GM19025 (cell line): Measurements from ENCODE around the gene EXD3.

Source experiments
- ATAC-seq: cut with Tn5 transposase; IDR thresholded peaks from one replicate; pipeline ENCODE4 v1.9.1; 2021; ENCODE audit warnings: mild to moderate bottlenecking, low read depth, moderate library complexity; ENCODE audit not compliant: unreplicated experiment

EXD3 gene

DNA sequence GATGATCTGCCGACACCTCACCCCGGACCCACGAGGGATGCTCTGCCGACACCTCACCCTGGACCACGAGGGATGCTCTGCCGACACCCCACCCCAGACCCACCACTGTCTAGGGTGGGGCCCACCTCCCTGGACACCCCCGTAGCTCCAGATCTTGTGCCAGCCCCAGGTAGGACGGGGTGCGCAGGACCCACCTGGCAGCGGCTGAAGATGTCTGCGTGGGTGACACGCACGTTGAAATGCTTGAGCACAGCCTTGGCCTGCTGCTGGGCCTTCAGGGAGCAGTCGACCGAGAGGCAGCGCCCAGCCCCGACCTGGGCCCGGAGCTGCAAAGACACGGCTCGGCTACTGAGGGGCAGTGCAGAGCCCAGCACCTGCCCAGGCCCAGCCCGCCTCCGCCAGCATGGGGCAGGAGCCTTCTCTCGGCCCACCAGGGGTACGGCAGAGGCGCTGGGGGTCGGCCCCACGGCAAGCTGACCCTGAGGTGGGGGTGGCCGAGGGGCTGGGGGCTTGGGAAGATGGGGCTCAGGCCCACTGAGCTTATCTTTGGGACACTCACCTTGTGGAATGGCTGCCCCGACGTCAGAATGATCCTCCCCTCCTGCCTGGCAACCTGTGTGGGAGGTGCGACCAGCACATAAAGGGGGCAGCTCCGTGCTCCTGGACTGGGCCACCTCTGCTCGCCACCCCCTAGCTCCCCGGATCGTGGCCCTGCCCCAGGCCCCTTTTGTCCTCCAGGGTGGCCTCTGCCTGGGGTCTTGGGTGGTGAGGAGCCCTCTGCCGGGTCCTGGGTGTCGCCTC lies 99.2 kb downstream of the EXD3 start:
- ATAC-seq, result no peak

- no peak for ATAC-seq
These were observed 101.1 kb downstream of the EXD3 start for GRCh38 chr9:137321726-137322361.

DNA sequence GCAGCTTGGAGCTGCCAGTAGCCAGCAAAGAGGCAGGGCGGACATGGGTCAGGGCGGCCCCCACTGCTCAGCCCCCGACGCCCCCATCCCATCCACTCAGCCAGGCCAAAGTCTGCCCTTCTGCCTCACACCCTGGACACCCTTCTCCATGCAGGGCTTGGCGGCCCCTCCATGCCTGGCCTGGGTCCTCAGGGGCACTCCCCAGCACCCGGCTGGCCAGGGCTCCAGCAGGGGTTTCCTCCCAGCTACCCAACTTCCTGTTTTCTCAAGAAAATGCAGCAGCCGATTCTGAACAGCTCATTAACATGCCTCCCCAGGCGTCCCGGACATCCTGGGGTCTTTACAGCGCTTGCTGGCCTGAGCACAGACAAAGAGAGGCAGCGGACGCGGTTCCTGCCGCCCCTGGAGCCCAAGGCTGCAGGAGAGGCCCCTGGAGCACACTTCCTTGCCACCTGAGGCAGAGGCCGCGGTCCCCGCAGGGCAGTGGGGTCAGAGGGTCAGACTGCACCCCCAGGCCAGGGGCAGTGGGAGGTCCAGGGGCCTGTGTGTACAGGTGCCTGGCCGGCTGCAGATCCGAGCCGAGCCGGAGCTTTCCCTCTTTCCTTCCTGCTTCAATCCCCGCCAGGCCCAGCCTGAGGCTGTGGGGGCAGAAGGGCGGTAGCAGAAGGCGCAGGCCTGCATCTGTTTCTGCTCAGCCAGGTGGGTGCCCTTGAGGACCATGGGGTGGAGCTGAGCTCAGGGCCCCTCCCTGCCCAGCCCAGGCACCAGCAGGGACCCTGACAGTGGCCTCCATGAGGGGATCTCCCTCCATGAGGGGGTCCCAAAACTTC lies 102.2 kb downstream of the EXD3 start:
- ATAC-seq, result no peak

GRCh38 chr9:137319739-137320551 lies 103.0 kb downstream of the EXD3 start:
- no peak for ATAC-seq

- ATAC-seq, result no peak
These were observed 103.8 kb downstream of the EXD3 start for GRCh38 chr9:137319011-137319738.

GRCh38 chr9:137318602-137319001 lies 104.4 kb downstream of the EXD3 start:
- no peak for ATAC-seq

- no peak for ATAC-seq
These were observed 105.0 kb downstream of the EXD3 start for GRCh38 chr9:137317718-137318511.

DNA sequence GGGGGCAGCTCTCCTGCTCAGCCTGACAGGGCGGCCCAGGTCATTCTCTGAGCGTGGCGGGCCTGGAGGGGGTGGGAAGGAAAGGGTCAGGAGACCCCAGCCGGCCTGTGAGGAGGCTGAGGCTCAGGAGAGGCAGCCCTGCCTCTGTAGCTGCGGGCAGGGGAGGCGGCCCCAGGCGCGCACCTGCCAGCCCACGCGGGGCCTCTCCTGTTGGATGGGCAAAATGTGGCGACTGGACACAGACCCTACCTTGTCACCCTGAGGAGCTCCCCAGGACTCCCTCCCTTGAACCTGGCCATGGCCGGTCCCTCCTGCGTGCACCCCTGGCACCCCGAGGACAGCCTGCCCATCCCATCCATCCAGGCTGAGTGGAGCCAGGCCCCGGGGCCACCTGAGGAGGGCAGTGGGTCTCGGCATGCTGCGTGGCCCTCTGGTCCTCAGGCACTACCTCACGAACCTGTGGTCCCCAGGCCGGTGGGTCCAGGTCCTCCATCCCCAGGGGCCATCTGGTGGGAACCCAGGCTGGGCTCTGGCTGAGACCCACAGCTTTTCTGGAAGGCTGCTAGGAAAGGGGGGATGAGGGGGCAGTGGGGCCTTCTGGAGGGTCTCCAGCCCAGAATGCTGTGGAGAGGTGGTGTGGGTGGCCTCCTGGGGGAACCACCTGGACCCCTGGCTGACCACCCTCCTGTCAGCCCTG lies 105.8 kb downstream of the EXD3 start:
- no peak for ATAC-seq

GRCh38 chr9:137316012-137316981 lies 106.7 kb downstream of the EXD3 start:
- no peak for ATAC-seq

- no peak for ATAC-seq
These were observed 107.4 kb downstream of the EXD3 start for GRCh38 chr9:137315581-137316011.

DNA sequence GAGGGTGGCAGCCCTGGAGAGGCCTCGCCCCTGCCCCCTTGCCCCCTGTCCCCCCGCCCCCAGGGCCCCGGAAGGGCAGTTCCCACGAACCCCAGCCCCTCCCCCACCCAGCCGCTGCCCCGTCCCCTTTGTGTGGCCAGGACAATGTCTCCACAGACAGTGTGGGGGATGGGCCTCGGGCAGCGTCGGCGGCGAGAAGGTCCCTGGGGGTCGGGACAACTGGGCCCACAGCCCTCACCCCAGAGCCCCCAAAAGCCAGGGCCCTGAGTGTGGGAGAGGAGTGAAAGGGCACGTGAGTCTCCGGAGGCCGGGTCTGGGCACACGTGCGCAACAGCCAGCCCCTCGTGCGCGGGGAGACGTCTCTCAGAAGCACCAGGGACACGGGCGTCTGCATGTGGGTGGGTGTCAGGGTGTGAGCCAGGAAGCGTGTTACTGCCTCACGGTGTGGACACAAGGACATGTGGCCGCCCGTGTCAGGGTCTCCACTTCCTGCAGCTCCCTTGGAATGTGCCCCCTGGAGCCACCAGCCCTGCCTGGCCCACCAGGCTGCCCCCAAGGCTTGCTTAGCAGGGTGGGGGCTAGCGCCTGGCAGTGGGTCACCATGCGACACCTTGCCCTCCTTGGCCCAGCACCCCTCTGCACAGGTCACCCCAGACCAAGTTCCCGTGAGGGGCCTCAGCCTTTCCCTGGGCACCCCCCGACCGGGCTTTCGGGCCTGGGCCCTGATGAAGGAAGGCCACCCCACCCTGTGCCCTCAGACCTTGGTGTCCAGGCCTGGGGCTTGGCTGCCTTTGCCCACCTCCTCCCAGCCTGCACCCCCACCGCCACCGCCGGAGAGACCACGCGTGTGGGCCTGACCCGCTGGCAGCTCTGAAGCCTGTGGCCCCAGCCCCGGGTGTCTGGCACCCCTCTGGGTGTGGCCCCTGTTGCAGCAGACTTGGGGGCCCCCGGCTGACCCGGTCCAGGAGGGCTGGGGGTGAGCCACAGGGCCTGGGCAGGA lies 108.1 kb downstream of the EXD3 start:
- ATAC-seq, result no peak

DNA sequence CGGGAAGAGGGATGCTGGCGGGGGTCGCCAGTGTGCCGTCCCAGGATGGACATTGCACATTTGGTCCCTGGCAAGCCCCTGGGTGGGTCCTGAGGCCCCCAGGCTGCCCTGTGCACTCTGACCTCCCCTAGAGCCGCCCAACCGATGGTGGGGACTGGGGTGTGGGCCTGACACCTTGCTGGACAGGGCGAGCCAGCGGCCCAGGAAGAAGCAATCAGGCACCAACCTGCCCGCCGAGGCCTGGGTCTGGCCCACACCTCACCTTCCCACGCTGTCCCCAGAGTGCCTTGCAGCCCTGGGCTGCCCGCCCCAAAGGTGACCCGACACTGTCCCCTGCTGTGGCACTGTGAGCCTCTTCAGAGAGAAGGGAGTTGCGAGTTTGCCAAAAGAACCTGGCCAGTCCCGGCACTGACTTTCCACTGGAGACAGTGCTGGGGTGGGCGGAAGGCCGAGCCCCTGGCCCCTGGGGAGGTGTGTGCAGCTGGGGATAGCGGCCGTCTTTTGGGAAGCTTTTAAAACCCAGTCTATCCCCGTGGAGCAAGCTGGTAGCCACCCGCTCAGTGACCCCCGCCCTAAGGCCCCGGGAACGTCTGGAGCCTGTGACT lies 108.9 kb downstream of the EXD3 start:
- ATAC-seq, result no peak

DNA sequence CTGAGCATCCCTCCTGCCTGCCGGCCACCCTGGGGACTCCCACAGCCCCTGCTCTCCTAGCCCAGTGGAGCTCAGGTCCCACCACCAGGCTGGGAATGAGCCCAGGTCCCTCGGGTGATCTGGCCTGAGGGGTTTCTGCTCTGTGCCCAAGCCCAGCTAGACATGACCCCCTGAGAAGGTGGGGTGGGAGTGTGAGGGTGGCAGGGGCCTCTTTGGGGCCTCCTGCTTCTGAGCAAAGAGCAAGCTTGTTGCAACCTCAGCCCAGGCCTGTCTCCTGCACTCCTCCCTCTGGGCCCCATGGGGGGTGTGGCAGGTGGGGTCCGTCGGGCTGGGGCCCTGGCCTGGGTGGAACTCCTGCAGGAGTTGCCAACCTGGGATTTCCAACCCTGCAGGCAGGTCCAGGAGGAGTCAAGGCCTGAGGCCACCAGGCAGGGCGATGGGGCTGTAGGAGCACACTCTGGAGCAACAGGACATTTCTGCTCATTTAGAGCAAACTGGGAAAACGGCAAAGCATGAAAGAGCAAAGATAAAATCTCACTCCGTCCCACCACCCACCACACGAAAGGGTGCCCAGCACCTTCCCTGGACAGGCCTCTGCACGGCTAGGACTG lies 109.5 kb downstream of the EXD3 start:
- ATAC-seq, result no peak

DNA sequence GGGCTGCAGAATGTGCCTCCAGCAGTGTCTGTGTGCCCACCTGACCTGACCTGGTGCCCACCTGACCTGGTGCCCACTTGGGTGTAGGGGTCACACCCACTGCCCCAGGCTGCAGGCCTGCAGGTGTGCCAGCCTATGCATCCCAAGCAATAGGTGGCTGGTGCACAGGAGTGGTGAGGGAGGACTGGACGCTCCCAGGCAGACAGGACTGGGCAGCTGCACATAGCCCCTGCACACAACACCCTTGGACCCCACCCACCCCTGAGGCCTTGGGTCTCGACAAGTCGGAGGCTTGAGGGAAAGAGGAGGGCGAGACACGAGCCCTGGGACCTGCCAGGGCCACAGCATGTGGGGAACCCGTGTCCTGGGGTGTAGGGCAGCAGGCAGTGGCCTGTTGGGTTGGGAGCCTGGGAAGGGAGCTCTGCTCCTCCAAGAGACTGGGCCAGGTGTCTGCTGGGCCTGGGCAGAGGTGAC lies 110.1 kb downstream of the EXD3 start:
- no peak for ATAC-seq
